Heart right ventricle (tissue), 16 donors: ENCODE measurements around the gene PRDM11. TPM values are rescaled to one million over a fixed set of nuclear protein-coding genes. Genes with fewer than 3 reads are reported as not detected.

Experiments
- ATAC-seq, 8 donors: fragments of 200-7000 bp; cut with Tn5 transposase; one replicate each; pipeline ENCODE4 v1.9.1; 2020; ENCODE audit warnings: mild to moderate bottlenecking in 8 of 8, moderate library complexity in 8 of 8, moderate number of reproducible peaks in 1 of 8
- DNase-seq, 2 donors: peaks; one replicate each; pipeline ENCODE4 v3.0.0-alpha.2; 2020
- H3K27ac ChIP-seq, 10 donors: fragments of 200-600 bp; sonication (generic) in 2 of 10; one replicate each; pipeline versions ENCODE4 v1.5.0 to v1.8.0; 2020 to 2022; ENCODE audit warnings: mild to moderate bottlenecking in 3 of 10
- H3K27me3 ChIP-seq, 7 donors: fragments of 200-600 bp; one replicate each; pipeline ENCODE4 v1.8.0; 2021 to 2022; ENCODE audit warnings: mild to moderate bottlenecking in 2 of 7
- H3K36me3 ChIP-seq, 9 donors: fragments of 200-600 bp; sonication (generic) in 1 of 9; one replicate each; pipeline versions ENCODE4 v1.5.0 to v1.8.0; 2020 to 2022; ENCODE audit warnings: mild to moderate bottlenecking in 2 of 9
- H3K4me1 ChIP-seq, 9 donors: fragments of 200-600 bp; sonication (generic) in 1 of 9; one replicate each; pipeline versions ENCODE4 v1.5.0 to v1.8.0; 2020 to 2022; ENCODE audit warnings: mild to moderate bottlenecking in 4 of 9
- H3K4me3 ChIP-seq, 10 donors: fragments of 200-600 bp; sonication (generic) in 2 of 10; one replicate each; pipeline versions ENCODE4 v1.5.0 to v1.8.0; 2020 to 2022; ENCODE audit warnings: mild to moderate bottlenecking in 7 of 10, moderate library complexity in 2 of 10
- H3K9me3 ChIP-seq, 11 donors: fragments of 200-600 bp in 10 of 11; sonication (generic) in 2 of 11; one replicate each; pipeline versions ENCODE4 v1.5.0 to v1.8.0; 2013 to 2022; ENCODE audit warnings: mild to moderate bottlenecking in 2 of 11, control low read depth in 1 of 11, moderate library complexity in 1 of 11
- CTCF ChIP-seq, 9 donors: fragments of 200-600 bp; sonication (generic) in 2 of 9; IDR thresholded peaks; one replicate each; pipeline versions ENCODE4 v1.5.0 to v1.8.0; 2021 to 2022; ENCODE audit warnings: antibody characterized with exemption in 9 of 9, mild to moderate bottlenecking in 5 of 9, moderate library complexity in 1 of 9
- WGBS, 2 donors: extraction: QIAGEN DNeasy Blood & Tissue Kit; methylation state at CpG; one replicate each; pipeline ENCODE4 v1.1.7; 2013; ENCODE audit warnings: inconsistent platforms in 1 of 2; 5-methylcytosine and 5-hydroxymethylcytosine counted together
- intact Hi-C, 10 donors: fragments of 100-400 bp; cut with DNase I; formaldehyde crosslinking; loops; one replicate each; pipeline versions ENCODE4 v1.11.1 to v1.14.2; 2022
- polyA plus RNA-seq, 2 donors: library from polyadenylated mRNA; stranded (reverse); fragments of 200-250 nt; gene quantifications; one replicate each; pipeline ENCODE4 v1.2.3, GENCODE V29; 2013
- total RNA-seq, 10 donors: library from RNA; stranded (reverse); fragmentation: NEBNext Ultra II Directional in 3 of 10; extraction: Animal tissue kit (Norgen Biotek cat#: 25700) in 3 of 10; gene quantifications; one replicate each; pipeline versions ENCODE4 v1.2.1 to v1.2.4, GENCODE V29; 2021 to 2023
- donor health status: Arrhythmogenic right ventricular cardiomyopathy.
- donor health status: ischemic (EF 13 %, LVEDD 7.1; RV severe dilation, severe dysfunction).
- donor health status: healthy with polysubstance abuse.
- donor health status: DM: no; HTN: yes; CAD: no.
- donor health status: DM: no; HTN: no; CAD: no.
- donor health status: ischemic (EF 25% LVEDD 6.9; RV normal size, moderate dysfunction).
- donor health status: ischemic (EF 25% LVEDD 5.7; RV mildly dilated, moderate dysfunction).
- donor health status: healthy.
- donor health status: DM: yes; HTN: yes; CAD: no.
- donor health status: Ischemic cardiomyopathy.
- donor health status: ischemic (EF 35%, LVEDD 5.7; RV mildly dilated, moderate dysfunction).
- donor health status: nonischemic (EF 11% LVEDD 7.7; RV severe dilation, severe dysfunction).
- donor health status: DM: yes; HTN: yes; CAD: no.
- donor health status: PGD.
- donor health status: ischemic (EF 29% LVEDD 5.4; RV normal size, mild dysfunction).
- donor health status: nonischemic (EF 23%, LVEDD 6.1; RV moderate dilation, normal function).

PRDM11 gene
- total and polyA plus RNA-seq, 12 donors = 4.6 to 22.0 (median 14.8) TPM

GRCh38 chr11:45107029-45107428, 39.4 kb upstream of the PRDM11 start:
- Histone ChIP-seq H3K9me3 (no peaks in the 10 kb centered on the region), H3K27ac (no peak overlapping the region), H3K4me1 (peaks cover 0 to 25% (median 11%) of the 10 kb centered on the region in 9 donors), H3K27me3 (peaks cover 0 to 24% (median 0%) of the 10 kb centered on the region in 7 donors), H3K36me3 (no peaks in the 10 kb centered on the region), H3K4me3 (no peak overlapping the region)
- 58 to 64% methylated on average over 5 of the region's 5 CpGs for WGBS, 2 donors
- ATAC-seq (no peak), DNase-seq (no peak)
- TF ChIP-seq CTCF (IDR thresholded peaks at IDR 0.05) = no peak
- intact Hi-C loops = loop anchor here in 7 of 10 donors (5.0 to 10.0 kb wide), 5 partner anchors 225 to 542 kb away; partner anchors contain the start of genes CD82 (in 1 of the 7) and TSPAN18 (in 1 of the 7)

GRCh38 chr11:45108070-45109064, 38.1 kb upstream of the PRDM11 start:
- H3K27me3 ChIP-seq = peaks cover 0 to 27% (median 4%) of the 10 kb centered on the region in 7 donors
- H3K27ac ChIP-seq = no peak overlapping the region
- no peak for ATAC-seq
- no peak for DNase-seq
- H3K9me3 ChIP-seq = no peaks in the 10 kb centered on the region
- WGBS, 2 donors = 74 to 80% methylated on average over 14 of the region's 14 CpGs
- no peak overlapping the region for H3K4me3 ChIP-seq
- intact Hi-C loops = loop anchor here in 7 of 10 donors (5.0 to 10.0 kb wide), 5 partner anchors 224 to 544 kb away; partner anchors contain the start of genes CD82 (in 1 of the 7) and TSPAN18 (in 1 of the 7)
- H3K36me3 ChIP-seq = no peaks in the 10 kb centered on the region
- TF ChIP-seq CTCF (IDR thresholded peaks at IDR 0.05) = no peak
- H3K4me1 ChIP-seq = peaks cover 0 to 12% (median 0%) of the 10 kb centered on the region in 9 donors

GRCh38 chr11:45109400-45109799, 37.0 kb upstream of the PRDM11 start:
- ATAC-seq (no peak), DNase-seq (no peak)
- H3K4me1 ChIP-seq = peaks cover 0 to 11% (median 0%) of the 10 kb centered on the region in 9 donors
- intact Hi-C loops = loop anchor here in 7 of 10 donors (5.0 to 10.0 kb wide), 5 partner anchors 223 to 545 kb away; partner anchors contain the start of genes CD82 (in 1 of the 7) and TSPAN18 (in 1 of the 7)
- H3K4me3 ChIP-seq = no peak overlapping the region
- H3K36me3 ChIP-seq = no peaks in the 10 kb centered on the region
- WGBS, 2 donors = 74 to 95% methylated on average over 3 of the region's 3 CpGs
- H3K9me3 ChIP-seq = peaks cover 0 to 2% (median 0%) of the 10 kb centered on the region in 11 donors
- peaks cover 0 to 29% (median 5%) of the 10 kb centered on the region in 7 donors for H3K27me3 ChIP-seq
- no peak for TF ChIP-seq CTCF (IDR thresholded peaks at IDR 0.05)
- no peak overlapping the region for H3K27ac ChIP-seq

GRCh38 chr11:45110562-45110961, 35.9 kb upstream of the PRDM11 start:
- Histone ChIP-seq H3K4me1 (peaks cover 0 to 5% (median 0%) of the 10 kb centered on the region in 9 donors), H3K27ac (no peak overlapping the region)
- peak in 1 of 2 donors; percentile 64 for DNase-seq

More at GRCh38 chr11:45110562-45110961, 35.9 kb upstream of the PRDM11 start:
- peaks cover 0 to 13% (median 0%) of the 10 kb centered on the region in 11 donors for H3K9me3 ChIP-seq
- intact Hi-C loops = loop anchor here (1.0 to 5.0 kb wide), 9 partner anchors 122 to 222 kb away; no protein-coding TSS in a partner anchor
- H3K4me3 ChIP-seq = no peak overlapping the region
- H3K27me3 ChIP-seq = peaks cover 0 to 32% (median 13%) of the 10 kb centered on the region in 7 donors
- WGBS, 2 donors = 3 to 4% methylated on average over 10 of the region's 10 CpGs
- no peaks in the 10 kb centered on the region for H3K36me3 ChIP-seq
- peak; percentile 45 to 82 (median 66) for ATAC-seq
- TF ChIP-seq CTCF (IDR thresholded peaks at IDR 0.05) = peak; percentile 75 to 88 (median 83)
